Measurements from ENCODE around the gene ITPR2. TPM values are rescaled to one million over a fixed set of nuclear protein-coding genes. Genes with fewer than 3 reads are reported as not detected.

ITPR2 gene
- total and polyA plus RNA-seq, 12 donors = 5.1 to 144 (median 66.4) TPM

- intact Hi-C loops (cut with DNase I) = no loop called here
- Histone ChIP-seq H3K4me1 (replicated peaks in 1 of 2) (no peaks in the 10 kb centered on the region), H3K27ac (peak overlapping the region in 2 of 5 donors; percentile 54 to 55), H3K4me3 (no peak overlapping the region), H3K9me3 (replicated peaks in 1 of 3) (no peaks in the 10 kb centered on the region), H3K27me3 (no peaks in the 10 kb centered on the region), H3K36me3 (replicated peaks in 1 of 2) (no peaks in the 10 kb centered on the region)
- TF ChIP-seq POLR2A (IDR thresholded peaks at IDR 0.05) (no peak), CTCF (IDR thresholded peaks at IDR 0.05) (no peak)
- no peak for DNase-seq
- WGBS, 4 donors = 96 to 100% (median 100%) methylated on average over 2 of the region's 2 CpGs
Measured at GRCh38 chr12:26370098-26370497, 462.9 kb downstream of the ITPR2 start.

- H3K9me3 ChIP-seq (replicated peaks in 1 of 3) = no peaks in the 10 kb centered on the region
- 52 to 67% (median 59%) methylated on average over 4 of the region's 4 CpGs for WGBS, 4 donors
- H3K27me3 ChIP-seq = no peaks in the 10 kb centered on the region
- H3K4me3 ChIP-seq = no peak overlapping the region
- TF ChIP-seq CTCF (IDR thresholded peaks at IDR 0.05) (no peak), POLR2A (IDR thresholded peaks at IDR 0.05) (no peak)
- DNase-seq = peak; percentile 45 to 74 (median 64)
- no peaks in the 10 kb centered on the region for H3K36me3 ChIP-seq (replicated peaks in 1 of 2)
- intact Hi-C loops (cut with DNase I) = no loop called here
- peak overlapping the region in 2 of 5 donors; percentile 54 to 55 for H3K27ac ChIP-seq
- H3K4me1 ChIP-seq (replicated peaks in 1 of 2) = no peaks in the 10 kb centered on the region
Measured at GRCh38 chr12:26369588-26369987, 463.4 kb downstream of the ITPR2 start.

- no peak for DNase-seq
- H3K27me3 ChIP-seq = no peaks in the 10 kb centered on the region
- no peaks in the 10 kb centered on the region for H3K9me3 ChIP-seq (replicated peaks in 1 of 3)
- H3K4me1 ChIP-seq (replicated peaks in 1 of 2) = no peaks in the 10 kb centered on the region
- H3K4me3 ChIP-seq = no peak overlapping the region
- H3K36me3 ChIP-seq (replicated peaks in 1 of 2) = no peaks in the 10 kb centered on the region
- no peak overlapping the region for H3K27ac ChIP-seq
- WGBS, 4 donors = 78 to 91% (median 86%) methylated on average over 1 of the region's 1 CpG
- intact Hi-C loops (cut with DNase I) = no loop called here
- no peak for TF ChIP-seq POLR2A (IDR thresholded peaks at IDR 0.05)
- no peak for TF ChIP-seq CTCF (IDR thresholded peaks at IDR 0.05)
Measured at GRCh38 chr12:26367991-26368730, 464.8 kb downstream of the ITPR2 start.

- no peak for TF ChIP-seq POLR2A (IDR thresholded peaks at IDR 0.05)
- TF ChIP-seq CTCF (IDR thresholded peaks at IDR 0.05) = no peak
- Histone ChIP-seq H3K27me3 (no peaks in the 10 kb centered on the region), H3K9me3 (replicated peaks in 1 of 3) (no peaks in the 10 kb centered on the region), H3K4me1 (replicated peaks in 1 of 2) (no peaks in the 10 kb centered on the region), H3K36me3 (replicated peaks in 1 of 2) (no peaks in the 10 kb centered on the region), H3K27ac (no peak overlapping the region), H3K4me3 (no peak overlapping the region)
- 83 to 100% (median 96%) methylated on average over 1 of the region's 1 CpG for WGBS, 4 donors
- DNase-seq = no peak
- intact Hi-C loops (cut with DNase I) = no loop called here
Measured at GRCh38 chr12:26361964-26362363, 471.0 kb downstream of the ITPR2 start.

All from adrenal gland (tissue), 12 donors.